Measurements from ENCODE around the gene ACOXL.

Gene ACOXL

GRCh38 chr2:110940376-110940910 is 208.1 kb downstream of the ACOXL start:
- Histone ChIP-seq H3K9me3 (no peaks in the 10 kb centered on the region), H3K27me3 (no peaks in the 10 kb centered on the region), H3K36me3 (no peaks in the 10 kb centered on the region), H3K4me3 (ENCODE audit: low read depth, low read length) (no peak overlapping the region), H3K4me1 (no peaks in the 10 kb centered on the region)
- TF ChIP-seq CTCF (IDR thresholded peaks at IDR 0.05; ENCODE audit: low read depth, low read length) = no peak
- no peak for DNase-seq

- no peak for TF ChIP-seq CTCF (IDR thresholded peaks at IDR 0.05; ENCODE audit: low read depth, low read length)
- DNase-seq = no peak
Measured at GRCh38 chr2:110941226-110941625, 208.9 kb downstream of the ACOXL start.

GRCh38 chr2:110943070-110943634 is 210.8 kb downstream of the ACOXL start:
- Histone ChIP-seq H3K4me1 (no peaks in the 10 kb centered on the region; the same call in 1 of the 2 replicates), H3K27me3 (no peaks in the 10 kb centered on the region), H3K9me3 (no peaks in the 10 kb centered on the region), H3K4me3 (ENCODE audit: low read depth, low read length) (no peak overlapping the region), H3K36me3 (no peaks in the 10 kb centered on the region)
- DNase-seq = no peak
- no peak for TF ChIP-seq CTCF (IDR thresholded peaks at IDR 0.05; ENCODE audit: low read depth, low read length)

More at GRCh38 chr2:110941226-110941625, 208.9 kb downstream of the ACOXL start:
- H3K4me1 ChIP-seq = no peaks in the 10 kb centered on the region
- no peak overlapping the region for H3K4me3 ChIP-seq (ENCODE audit: low read depth, low read length)
- no peaks in the 10 kb centered on the region for H3K27me3 ChIP-seq
- H3K9me3 ChIP-seq = no peaks in the 10 kb centered on the region
- H3K36me3 ChIP-seq = no peaks in the 10 kb centered on the region

GRCh38 chr2:110946902-110947301 is 214.5 kb downstream of the ACOXL start:
- DNase-seq = no peak
- no peaks in the 10 kb centered on the region for H3K36me3 ChIP-seq
- no peak for TF ChIP-seq CTCF (IDR thresholded peaks at IDR 0.05; ENCODE audit: low read depth, low read length)
- no peak overlapping the region for H3K4me3 ChIP-seq (ENCODE audit: low read depth, low read length)
- no peaks in the 10 kb centered on the region for H3K27me3 ChIP-seq
- H3K4me1 ChIP-seq = no peaks in the 10 kb centered on the region; the same call in 1 of the 2 replicates
- H3K9me3 ChIP-seq = no peaks in the 10 kb centered on the region

- Histone ChIP-seq H3K36me3 (no peaks in the 10 kb centered on the region), H3K27me3 (no peaks in the 10 kb centered on the region), H3K4me1 (no peaks in the 10 kb centered on the region; the same call in 1 of the 2 replicates), H3K4me3 (ENCODE audit: low read depth, low read length) (no peak overlapping the region), H3K9me3 (no peaks in the 10 kb centered on the region)
- TF ChIP-seq CTCF (IDR thresholded peaks at IDR 0.05; ENCODE audit: low read depth, low read length) = no peak
- peak; percentile 48 for DNase-seq
Measured at GRCh38 chr2:110948027-110948674, 215.8 kb downstream of the ACOXL start.

GRCh38 chr2:110950281-110950680 is 217.9 kb downstream of the ACOXL start:
- H3K27me3 ChIP-seq = no peaks in the 10 kb centered on the region
- no peak for DNase-seq
- H3K4me3 ChIP-seq (ENCODE audit: low read depth, low read length) = no peak overlapping the region
- no peaks in the 10 kb centered on the region; the same call in 1 of the 2 replicates for H3K4me1 ChIP-seq
- TF ChIP-seq CTCF (IDR thresholded peaks at IDR 0.05; ENCODE audit: low read depth, low read length) = no peak
- no peaks in the 10 kb centered on the region for H3K36me3 ChIP-seq
- H3K9me3 ChIP-seq = no peaks in the 10 kb centered on the region
